Muscle layer of duodenum (tissue), 2 donors: Measurements from ENCODE around the gene LYPD6.

Experiments
- H3K27ac ChIP-seq: one replicate; pipeline ENCODE4 v1.7.0; 2013; ENCODE audit warnings: mild to moderate bottlenecking, low read length
- H3K27me3 ChIP-seq: one replicate; pipeline ENCODE4 v1.7.0; 2013; ENCODE audit warnings: low read depth, mild to moderate bottlenecking, control low read depth, low read length
- H3K36me3 ChIP-seq, 2 donors: one replicate each; pipeline ENCODE4 v1.7.0; 2013; ENCODE audit warnings: low read length in 2 of 2, control low read depth in 1 of 2, mild to moderate bottlenecking in 1 of 2; ENCODE audit not compliant: insufficient read depth in 2 of 2, control insufficient read depth in 1 of 2
- H3K4me1 ChIP-seq, 2 donors: one replicate each; pipeline ENCODE4 v1.7.0; 2013; ENCODE audit warnings: low read length in 2 of 2, mild to moderate bottlenecking in 2 of 2, control low read depth in 1 of 2, moderate library complexity in 1 of 2; ENCODE audit not compliant: insufficient read depth in 2 of 2, control insufficient read depth in 1 of 2
- H3K4me3 ChIP-seq, 2 donors: one replicate each; pipeline ENCODE4 v1.7.0; 2013; ENCODE audit warnings: low read length in 2 of 2, low read depth in 1 of 2, mild to moderate bottlenecking in 1 of 2
- H3K9me3 ChIP-seq, 2 donors: one replicate each; pipeline ENCODE4 v1.7.0; 2013; ENCODE audit warnings: low read length in 2 of 2, control low read depth in 1 of 2, mild to moderate bottlenecking in 1 of 2; ENCODE audit not compliant: control insufficient read depth in 1 of 2
- donor health status: healthy.

Gene LYPD6

GRCh38 chr2:149353421-149353820 is 23.0 kb downstream of the LYPD6 start:
- H3K27ac ChIP-seq, result no peak overlapping the region
- H3K36me3 ChIP-seq, result no peaks in the 10 kb centered on the region
- H3K4me3 ChIP-seq, result no peak overlapping the region
- peaks cover 0 to 5% of the 10 kb centered on the region in 2 donors for H3K4me1 ChIP-seq
- H3K27me3 ChIP-seq, result no peaks in the 10 kb centered on the region
- no peaks in the 10 kb centered on the region for H3K9me3 ChIP-seq

GRCh38 chr2:149355716-149356422 is 25.5 kb downstream of the LYPD6 start:
- Histone ChIP-seq H3K27ac (no peak overlapping the region), H3K36me3 (no peaks in the 10 kb centered on the region), H3K4me3 (no peak overlapping the region), H3K27me3 (no peaks in the 10 kb centered on the region), H3K9me3 (no peaks in the 10 kb centered on the region), H3K4me1 (peaks cover 0 to 5% of the 10 kb centered on the region in 2 donors)

- no peaks in the 10 kb centered on the region for H3K27me3 ChIP-seq
- H3K27ac ChIP-seq, result no peak overlapping the region
- H3K36me3 ChIP-seq, result no peaks in the 10 kb centered on the region
- H3K4me1 ChIP-seq, result peaks cover 0 to 5% of the 10 kb centered on the region in 2 donors
- no peaks in the 10 kb centered on the region for H3K9me3 ChIP-seq
- H3K4me3 ChIP-seq, result no peak overlapping the region
These were observed 26.7 kb downstream of the LYPD6 start for GRCh38 chr2:149357058-149357457.

- H3K9me3 ChIP-seq, result no peaks in the 10 kb centered on the region
- no peaks in the 10 kb centered on the region for H3K27me3 ChIP-seq
- no peak overlapping the region for H3K4me3 ChIP-seq
- H3K4me1 ChIP-seq, result no peaks in the 10 kb centered on the region
- H3K36me3 ChIP-seq, result no peaks in the 10 kb centered on the region
- no peak overlapping the region for H3K27ac ChIP-seq
These were observed 29.7 kb downstream of the LYPD6 start for GRCh38 chr2:149360106-149360505.

- Histone ChIP-seq H3K36me3 (no peaks in the 10 kb centered on the region), H3K4me3 (no peak overlapping the region), H3K4me1 (no peaks in the 10 kb centered on the region), H3K27ac (no peak overlapping the region), H3K27me3 (no peaks in the 10 kb centered on the region), H3K9me3 (no peaks in the 10 kb centered on the region)
These were observed 33.6 kb downstream of the LYPD6 start for GRCh38 chr2:149363958-149364357.

- Histone ChIP-seq H3K4me3 (no peak overlapping the region), H3K27ac (no peak overlapping the region), H3K4me1 (no peaks in the 10 kb centered on the region), H3K9me3 (no peaks in the 10 kb centered on the region), H3K27me3 (no peaks in the 10 kb centered on the region), H3K36me3 (no peaks in the 10 kb centered on the region)
These were observed 34.5 kb downstream of the LYPD6 start for GRCh38 chr2:149364839-149365238.

- no peak overlapping the region for H3K4me3 ChIP-seq
These were observed 35.7 kb downstream of the LYPD6 start for GRCh38 chr2:149365931-149366583.

GRCh38 chr2:149370061-149370775 is 39.8 kb downstream of the LYPD6 start:
- Histone ChIP-seq H3K4me1 (no peaks in the 10 kb centered on the region), H3K9me3 (no peaks in the 10 kb centered on the region), H3K27me3 (no peaks in the 10 kb centered on the region), H3K4me3 (no peak overlapping the region), H3K27ac (no peak overlapping the region), H3K36me3 (no peaks in the 10 kb centered on the region)

More at GRCh38 chr2:149365931-149366583, 35.7 kb downstream of the LYPD6 start:
- H3K4me1 ChIP-seq, result no peaks in the 10 kb centered on the region
- no peaks in the 10 kb centered on the region for H3K9me3 ChIP-seq
- no peak overlapping the region for H3K27ac ChIP-seq
- no peaks in the 10 kb centered on the region for H3K36me3 ChIP-seq
- no peaks in the 10 kb centered on the region for H3K27me3 ChIP-seq

- no peaks in the 10 kb centered on the region for H3K9me3 ChIP-seq
- H3K36me3 ChIP-seq, result no peaks in the 10 kb centered on the region
- H3K27me3 ChIP-seq, result no peaks in the 10 kb centered on the region
These were observed 41.1 kb downstream of the LYPD6 start for GRCh38 chr2:149371476-149371875.

GRCh38 chr2:149375801-149376361 is 45.5 kb downstream of the LYPD6 start:
- Histone ChIP-seq H3K4me1 (peaks cover 0 to 6% of the 10 kb centered on the region in 2 donors), H3K4me3 (no peak overlapping the region), H3K36me3 (no peaks in the 10 kb centered on the region), H3K27ac (no peak overlapping the region), H3K27me3 (no peaks in the 10 kb centered on the region), H3K9me3 (no peaks in the 10 kb centered on the region)

More at GRCh38 chr2:149371476-149371875, 41.1 kb downstream of the LYPD6 start:
- Histone ChIP-seq H3K4me1 (peaks cover 0 to 6% of the 10 kb centered on the region in 2 donors), H3K27ac (no peak overlapping the region), H3K4me3 (no peak overlapping the region)

- Histone ChIP-seq H3K4me1 (peaks cover 0 to 6% of the 10 kb centered on the region in 2 donors), H3K36me3 (no peaks in the 10 kb centered on the region), H3K27me3 (no peaks in the 10 kb centered on the region), H3K27ac (no peak overlapping the region), H3K9me3 (no peaks in the 10 kb centered on the region), H3K4me3 (no peak overlapping the region)
These were observed 49.8 kb downstream of the LYPD6 start for GRCh38 chr2:149380205-149380604.
